H9 (cell line): ENCODE data around the gene CCDC142. TPM values are rescaled to one million over a fixed set of nuclear protein-coding genes. Genes with fewer than 3 reads are reported as not detected.

Source experiments
- DNase-seq: peaks from one replicate; pipeline ENCODE4 v3.0.0-alpha.2; 2017
- H2AFZ ChIP-seq: one replicate; pipeline ENCODE4 v1.6.1; 2013; ENCODE audit warnings: mild to moderate bottlenecking, low read length, control low read depth, moderate library complexity
- H2AK5ac ChIP-seq: 2 replicates; pipeline ENCODE4 v1.6.1; 2013; ENCODE audit warnings: low read length, control low read depth, mixed read lengths; ENCODE audit not compliant: insufficient read length
- H2BK120ac ChIP-seq: one replicate; pipeline ENCODE4 v1.6.1; 2013; ENCODE audit warnings: low read depth, mild to moderate bottlenecking, low read length, control low read depth, inconsistent platforms; ENCODE audit not compliant: poor library complexity, severe bottlenecking
- H2BK12ac ChIP-seq: 2 replicates; pipeline ENCODE4 v1.6.1; 2013; ENCODE audit warnings: low read length, control low read depth, mixed read lengths, low read depth; ENCODE audit not compliant: insufficient read length
- H2BK15ac ChIP-seq: 2 replicates; pipeline ENCODE4 v1.6.1; 2013; ENCODE audit warnings: low read depth, low read length, control low read depth
- H2BK20ac ChIP-seq: one replicate; pipeline ENCODE4 v1.6.1; 2013; ENCODE audit warnings: low read depth, mild to moderate bottlenecking, low read length, control low read depth, inconsistent platforms; ENCODE audit not compliant: poor library complexity, severe bottlenecking
- H2BK5ac ChIP-seq: 2 replicates; pipeline ENCODE4 v1.6.1; 2013; ENCODE audit warnings: low read length, control low read depth, mixed read lengths; ENCODE audit not compliant: insufficient read length
- H3K14ac ChIP-seq: 2 replicates; pipeline ENCODE4 v1.6.1; 2013; ENCODE audit warnings: low read length, control low read depth; ENCODE audit not compliant: insufficient read depth
- H3K18ac ChIP-seq: 2 replicates; pipeline ENCODE4 v1.6.1; 2013; ENCODE audit warnings: low read depth, mild to moderate bottlenecking, mixed read lengths, low read length, control low read depth; ENCODE audit not compliant: insufficient read length
- H3K23ac ChIP-seq: 2 replicates; pipeline ENCODE4 v1.6.1; 2013; ENCODE audit warnings: low read length, control low read depth, mixed read lengths, low read depth; ENCODE audit not compliant: insufficient read length
- H3K23me2 ChIP-seq: 2 replicates; pipeline ENCODE4 v1.6.1; 2013; ENCODE audit warnings: low read depth, mild to moderate bottlenecking, mixed read lengths, low read length, control low read depth; ENCODE audit not compliant: insufficient read length, poor library complexity, severe bottlenecking
- H3K27ac ChIP-seq: 2 replicates; pipeline ENCODE4 v1.5.1; 2013; ENCODE audit warnings: low read length, control low read depth, mixed read lengths, low read depth; ENCODE audit not compliant: insufficient read length
- H3K27me3 ChIP-seq: 2 replicates; pipeline ENCODE4 v1.6.1; 2013; ENCODE audit warnings: low read length, control low read depth, inconsistent platforms; ENCODE audit not compliant: insufficient read depth
- H3K4ac ChIP-seq: 2 replicates; pipeline ENCODE4 v1.6.1; 2013; ENCODE audit warnings: low read depth, mild to moderate bottlenecking, control low read depth, inconsistent platforms, low read length, moderate library complexity
- H3K4me1 ChIP-seq: 2 replicates; pipeline ENCODE4 v1.6.1; 2013; ENCODE audit warnings: low read length, control low read depth, inconsistent platforms; ENCODE audit not compliant: insufficient read depth
- H3K4me2 ChIP-seq: 2 replicates; pipeline ENCODE4 v1.6.1; 2013; ENCODE audit warnings: low read length, control low read depth, mixed read lengths; ENCODE audit not compliant: insufficient read length, insufficient read depth
- H3K56ac ChIP-seq: 2 replicates; pipeline ENCODE4 v1.6.1; 2013; ENCODE audit warnings: low read depth, mild to moderate bottlenecking, mixed read lengths, low read length, control low read depth; ENCODE audit not compliant: insufficient read length
- H3K79me1 ChIP-seq: 2 replicates; pipeline ENCODE4 v1.6.1; 2013; ENCODE audit warnings: low read depth, mild to moderate bottlenecking, moderate library complexity, low read length, control low read depth, inconsistent platforms; ENCODE audit not compliant: insufficient read depth, poor library complexity, severe bottlenecking
- H3K79me2 ChIP-seq: 2 replicates; pipeline ENCODE4 v1.6.1; 2013; ENCODE audit warnings: low read length, control low read depth, inconsistent platforms; ENCODE audit not compliant: insufficient read depth
- H3K9ac ChIP-seq: 2 replicates; pipeline ENCODE4 v1.6.1; 2013; ENCODE audit warnings: low read length, control low read depth, mixed read lengths; ENCODE audit not compliant: insufficient read length; ENCODE audit errors: extremely low read depth
- H3K9me3 ChIP-seq: one replicate; pipeline ENCODE4 v1.6.1; 2013; ENCODE audit warnings: low read depth, low read length, inconsistent platforms; ENCODE audit not compliant: control insufficient read depth
- H3T11ph ChIP-seq: one replicate; pipeline ENCODE4 v1.6.1; 2013; ENCODE audit warnings: mild to moderate bottlenecking, low read length, control low read depth, inconsistent platforms
- H4K20me1 ChIP-seq: one replicate; pipeline ENCODE4 v1.6.1; 2013; ENCODE audit not compliant: control insufficient read depth, insufficient read length, insufficient read depth
- H4K5ac ChIP-seq: 2 replicates; pipeline ENCODE4 v1.6.1; 2013; ENCODE audit warnings: low read depth, mild to moderate bottlenecking, mixed read lengths, low read length, control low read depth; ENCODE audit not compliant: insufficient read length
- H4K8ac ChIP-seq: replicated peaks from 2 replicates; pipeline ENCODE4 v1.6.1; 2013; ENCODE audit warnings: low read length, control low read depth, mixed read lengths, low read depth; ENCODE audit not compliant: insufficient read length
- H4K91ac ChIP-seq: 2 replicates; pipeline ENCODE4 v1.6.1; 2013; ENCODE audit warnings: low read depth, mild to moderate bottlenecking, moderate library complexity, mixed read lengths, low read length, control low read depth; ENCODE audit not compliant: insufficient read length
- H3K27ac Mint-ChIP-seq, 3 experiments: 2 replicates in 2 of 3; 3 replicates in 1 of 3; pipeline ENCODE4 v1.8.0; 2020 to 2021; ENCODE audit warnings: mixed read lengths in 3 of 3, mild to moderate bottlenecking in 1 of 3, moderate library complexity in 1 of 3
- H3K27me3 Mint-ChIP-seq: 2 replicates; pipeline ENCODE4 v1.8.0; 2021; ENCODE audit warnings: low read depth, mild to moderate bottlenecking, moderate library complexity, mixed read lengths
- H3K36me3 Mint-ChIP-seq, 3 experiments: 2 replicates in 2 of 3; 3 replicates in 1 of 3; pipeline ENCODE4 v1.8.0; 2020 to 2021; ENCODE audit warnings: low read depth in 3 of 3, mixed read lengths in 3 of 3; ENCODE audit not compliant: insufficient read depth in 1 of 3
- H3K4me1 Mint-ChIP-seq, 2 experiments: 2 replicates each; pipeline ENCODE4 v1.8.0; 2020; ENCODE audit warnings: mixed read lengths in 2 of 2
- H3K4me3 Mint-ChIP-seq, 2 experiments: 2 replicates in 1 of 2; 3 replicates in 1 of 2; pipeline ENCODE4 v1.8.0; 2020 to 2021; ENCODE audit warnings: mild to moderate bottlenecking in 2 of 2, mixed read lengths in 2 of 2, moderate library complexity in 1 of 2
- H3K9me3 Mint-ChIP-seq, 2 experiments: 2 replicates in 1 of 2; 3 replicates in 1 of 2; pipeline ENCODE4 v1.8.0; 2020; ENCODE audit warnings: mild to moderate bottlenecking in 2 of 2, mixed read lengths in 2 of 2, moderate library complexity in 1 of 2
- CTCF ChIP-seq: fragments of 200-600 bp; sonication (generic); conservative IDR thresholded peaks from 3 replicates; pipeline ENCODE4 v1.8.0; 2021; ENCODE audit warnings: antibody characterized with exemption, mild to moderate bottlenecking
- whole genome bisulfite sequencing: extraction: QIAGEN DNeasy Blood & Tissue Kit; methylation state at CpG from one replicate; pipeline ENCODE4 v1.1.7; 2013; ENCODE audit warnings: missing lambda C conversion rate, low lambda C conversion rate, mixed read lengths; ENCODE audit not compliant: insufficient read length; ENCODE audit errors: extremely low coverage; 5-methylcytosine and 5-hydroxymethylcytosine counted together
- total RNA-seq: library from RNA; stranded (reverse); gene quantifications from 2 replicates; pipeline ENCODE4 v1.2.1, GENCODE V29; 2021

Gene CCDC142
- total RNA-seq, 1 experiment from 2014 or later: 21.5 TPM

GRCh38 chr2:74516650-74517049, 33.9 kb upstream of the CCDC142 start:
- Mint-ChIP-seq H3K4me3 (peak overlapping the region in 1 of 2 experiments; percentile 1; a peak in 2 of 5 replicates), H3K4me1 (peaks cover 12 to 14% of the 10 kb centered on the region in 2 experiments), H3K27ac (no peak overlapping the region), H3K36me3 (peaks cover 5 to 8% (median 6%) of the 10 kb centered on the region in 3 experiments; a peak in 5 of 7 replicates), H3K27me3 (peaks cover 97% of the 10 kb centered on the region), H3K9me3 (peaks cover 10 to 17% of the 10 kb centered on the region in 2 experiments)
- no peak overlapping the region for H2BK20ac ChIP-seq
- no peak overlapping the region for H2BK15ac ChIP-seq
- no peak overlapping the region for H3K56ac ChIP-seq
- H4K5ac ChIP-seq: no peak overlapping the region
- no peak overlapping the region for H2AFZ ChIP-seq
- H3K27ac ChIP-seq: no peak overlapping the region
- no peaks in the 10 kb centered on the region for H3K79me2 ChIP-seq
- H2AK5ac ChIP-seq: no peak overlapping the region
- no peak overlapping the region for H2BK5ac ChIP-seq
- no peak overlapping the region for H2BK120ac ChIP-seq
- H3K27me3 ChIP-seq: peaks cover 76% of the 10 kb centered on the region
- H4K8ac ChIP-seq: no peak overlapping the region
- DNase-seq: no peak
- no peak overlapping the region for H2BK12ac ChIP-seq
- no peak overlapping the region for H3K14ac ChIP-seq
- H3K23me2 ChIP-seq: peaks cover 19% of the 10 kb centered on the region
- no peak overlapping the region for H3K18ac ChIP-seq
- no peak overlapping the region for H3K4me2 ChIP-seq
- no peaks in the 10 kb centered on the region for H4K20me1 ChIP-seq
- H3K23ac ChIP-seq: no peak overlapping the region
- no peaks in the 10 kb centered on the region for H3K4me1 ChIP-seq
- H3K79me1 ChIP-seq: no peaks in the 10 kb centered on the region
- H3K4ac ChIP-seq: no peak overlapping the region
- H4K91ac ChIP-seq: no peak overlapping the region
- no peak for TF ChIP-seq CTCF
- no peaks in the 10 kb centered on the region for H3K9me3 ChIP-seq
- H3K9ac ChIP-seq: no peak overlapping the region
- no peak overlapping the region for H3T11ph ChIP-seq
- WGBS: no CpG with 5 or more reads among the region's 13 CpGs
